HG03575 (cell line): ENCODE measurements around the gene KLF6.
A peak's percentile ranks its signal among the peaks of the same experiment; 100 is the strongest.
"Not testable (repeated sequence)": the region's sequence is repeated elsewhere in the genome, so short reads cannot be mapped to it uniquely, and the experiment has no call there.

Experiments
- ATAC-seq: cut with Tn5 transposase; IDR thresholded peaks from one replicate; pipeline ENCODE4 v1.9.1; 2021; ENCODE audit not compliant: unreplicated experiment, insufficient number of reproducible peaks, low FRiP score; ENCODE audit errors: extremely low read depth

KLF6 gene

DNA sequence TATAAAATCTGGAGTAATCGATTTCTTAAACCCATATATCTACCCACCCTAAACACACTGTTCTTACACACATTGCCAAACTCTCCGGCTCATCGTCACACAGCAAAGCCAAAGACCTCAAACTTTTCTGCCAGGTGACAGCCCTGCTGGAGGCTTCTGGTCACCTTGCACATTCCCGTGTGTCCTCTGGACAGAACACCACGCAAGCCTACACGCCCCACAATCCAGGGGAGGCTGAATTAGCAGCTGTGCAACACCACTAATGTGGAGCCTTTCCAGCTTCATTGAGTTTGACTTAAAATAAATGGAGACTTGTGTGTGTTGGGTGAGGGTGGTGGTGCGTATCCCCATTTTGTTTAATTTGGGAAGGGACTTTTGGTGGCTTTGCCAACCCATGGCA, 38.4 kb downstream of the KLF6 start:
- no peak for ATAC-seq

DNA sequence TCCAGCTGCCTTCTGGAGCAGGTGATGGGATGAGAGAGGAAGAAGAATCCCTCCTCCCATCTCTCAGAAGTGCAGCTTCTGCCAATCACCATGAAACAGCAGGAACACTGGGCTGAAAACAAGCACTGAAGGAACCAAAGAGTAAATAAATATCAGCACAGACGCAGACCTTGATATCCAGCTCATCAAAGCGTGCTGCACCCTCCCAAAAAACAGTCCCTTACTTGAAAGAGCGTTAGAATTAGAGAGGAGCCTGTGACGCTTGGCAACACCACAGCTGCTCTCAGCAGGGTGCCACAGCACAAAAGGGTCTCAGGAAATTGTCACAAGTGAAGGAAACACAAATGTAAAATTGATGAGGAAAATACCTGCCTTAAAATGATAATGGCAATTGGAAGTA, 39.5 kb downstream of the KLF6 start:
- no peak for ATAC-seq

DNA sequence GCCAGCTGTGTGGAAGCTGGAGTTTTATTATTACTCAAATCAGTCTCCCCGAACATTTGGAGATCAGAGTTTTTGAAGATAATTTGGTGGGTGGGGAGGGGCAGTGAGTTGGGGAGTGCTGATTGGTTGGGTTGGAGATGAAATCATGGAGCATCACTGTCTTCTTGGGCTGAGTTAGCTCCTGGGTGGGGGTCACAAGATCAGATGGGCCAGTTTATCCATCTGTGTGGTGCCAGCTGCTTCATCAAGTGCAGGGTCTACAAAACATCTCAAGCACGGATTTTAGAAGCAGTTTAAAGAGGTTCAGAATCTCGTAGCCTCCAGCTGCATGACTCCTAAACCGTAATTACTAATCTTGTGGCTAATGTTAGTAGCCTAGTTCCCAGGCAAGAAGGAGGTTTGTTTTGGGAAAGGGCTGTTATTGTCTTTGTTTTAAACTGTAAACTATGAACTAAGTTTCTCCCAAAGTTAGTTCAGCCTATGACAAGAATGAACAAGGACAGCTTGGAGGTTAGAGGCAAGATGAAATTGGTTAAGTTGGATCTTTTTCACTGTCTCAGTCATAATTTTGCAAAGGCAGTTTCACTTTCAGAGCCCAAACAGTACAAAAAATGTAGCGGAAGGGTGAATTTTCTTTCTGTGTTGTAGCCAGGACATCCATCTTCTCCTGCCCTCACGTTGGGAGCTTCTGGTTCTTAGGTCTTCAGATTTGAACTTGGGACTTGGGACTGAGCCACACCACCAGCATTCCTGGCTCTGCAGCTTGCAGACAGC, 43.1 kb downstream of the KLF6 start:
- ATAC-seq: no peak

DNA sequence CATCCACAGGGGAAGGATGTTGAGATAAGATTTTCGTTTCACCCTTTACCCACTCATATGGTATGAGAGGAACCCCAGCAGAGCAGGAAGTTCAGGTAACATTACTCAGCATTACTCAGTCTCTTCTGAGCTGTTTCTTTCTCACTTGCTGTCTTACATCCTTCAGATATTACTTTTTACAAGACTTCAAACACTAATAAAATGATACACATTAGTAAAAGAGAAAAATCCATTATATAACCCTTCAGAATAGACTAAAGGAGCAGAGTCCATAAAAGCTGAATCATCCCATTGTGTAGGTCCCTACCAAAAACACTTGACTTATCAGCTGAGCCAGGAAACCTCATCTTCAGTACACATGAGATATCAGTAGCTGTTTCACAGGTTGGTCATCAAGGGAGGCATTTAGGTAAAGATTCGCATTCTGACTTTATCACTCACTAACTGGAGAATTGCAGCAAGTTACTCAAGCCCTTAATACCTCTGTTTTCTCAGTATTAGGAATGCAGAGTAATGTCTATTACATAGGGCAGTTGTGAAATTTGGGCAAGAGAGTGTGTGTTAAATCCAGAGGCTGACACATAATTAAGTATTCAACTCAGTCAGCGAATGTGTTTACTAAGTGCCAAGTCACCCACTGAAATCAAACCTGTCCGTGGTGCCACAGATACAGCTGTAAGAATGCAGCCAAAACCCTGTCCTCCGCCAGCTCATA, 44.7 kb downstream of the KLF6 start:
- peak; percentile 34 for ATAC-seq

DNA sequence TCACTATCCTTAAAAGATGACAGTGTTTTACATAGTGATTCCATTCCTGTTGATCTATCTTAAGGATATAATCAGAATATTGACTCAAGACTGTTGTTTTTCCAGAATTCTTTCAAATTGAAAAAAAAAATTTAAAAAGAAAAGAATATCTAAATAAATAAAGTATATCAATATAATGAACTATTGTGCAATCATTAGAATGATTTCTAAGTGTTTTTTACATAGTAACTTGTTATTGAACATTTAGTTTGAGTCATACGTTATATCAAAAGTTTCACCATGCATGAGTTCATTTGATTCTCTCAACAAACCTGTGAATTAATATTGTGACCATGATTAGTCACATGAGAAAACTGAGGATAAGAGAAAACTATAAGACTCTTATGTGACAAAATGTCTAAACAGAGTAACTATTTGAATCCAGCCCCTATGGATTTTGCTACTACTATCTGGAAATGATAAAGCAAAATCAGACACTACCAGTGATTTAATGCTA, 46.1 kb downstream of the KLF6 start:
- no peak for ATAC-seq

DNA sequence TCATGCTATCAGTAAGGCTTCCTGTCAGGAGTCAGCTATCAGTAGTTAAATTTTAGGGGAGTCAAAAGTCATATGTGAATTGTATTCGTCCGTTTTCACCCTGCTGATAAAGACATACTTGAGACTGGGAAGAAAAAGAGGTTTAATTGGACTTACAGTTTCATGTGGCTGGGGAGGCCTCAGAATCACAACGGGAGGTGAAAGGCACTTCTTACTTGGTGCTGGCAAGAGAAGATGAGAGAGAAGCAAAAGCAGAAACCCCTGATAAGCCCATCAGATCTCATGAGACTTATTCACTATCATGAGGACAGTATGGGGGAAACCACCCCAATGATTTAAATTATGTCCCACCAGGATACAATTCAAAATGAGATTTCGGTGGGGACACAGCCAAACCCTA, 47.1 kb downstream of the KLF6 start:
- no peak for ATAC-seq

DNA sequence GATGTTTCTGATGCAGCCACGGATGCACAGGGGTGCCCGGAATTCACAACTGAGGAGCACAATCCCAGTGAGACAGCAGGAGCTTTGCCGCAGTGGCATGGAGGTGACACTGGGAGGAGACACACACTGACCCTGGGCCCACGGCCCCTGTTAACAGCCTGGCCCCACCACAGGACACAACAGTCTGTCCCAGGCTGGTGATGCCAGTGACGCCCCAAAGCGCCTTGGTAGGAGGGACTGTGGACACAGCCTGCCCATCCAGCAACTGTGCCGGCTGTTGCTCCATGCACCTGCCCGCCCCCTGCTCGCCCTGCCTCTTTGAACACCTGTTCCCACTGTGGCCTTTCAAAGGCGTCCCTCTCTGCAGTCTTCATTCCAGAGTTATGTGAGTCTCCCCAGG, 49.8 kb downstream of the KLF6 start:
- ATAC-seq: no peak

DNA sequence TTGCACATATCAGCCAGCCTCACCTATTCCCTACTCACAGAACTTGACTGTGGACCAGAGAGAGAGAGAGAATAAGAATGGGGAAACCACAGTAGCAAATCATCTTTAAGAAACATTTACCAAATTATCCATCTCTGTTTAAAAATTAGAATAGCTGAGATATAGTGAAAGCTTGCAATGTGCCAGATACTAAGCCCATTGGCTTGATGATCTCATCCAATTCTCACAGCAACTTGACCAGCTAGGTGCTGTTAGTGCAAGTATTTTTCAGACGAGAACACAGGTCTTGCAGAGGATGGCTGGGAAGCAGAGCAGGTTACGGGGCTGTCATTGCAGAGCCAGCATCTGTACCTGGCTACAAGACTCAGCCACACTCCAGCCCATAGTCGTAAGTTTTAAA, 50.9 kb downstream of the KLF6 start:
- no peak for ATAC-seq

DNA sequence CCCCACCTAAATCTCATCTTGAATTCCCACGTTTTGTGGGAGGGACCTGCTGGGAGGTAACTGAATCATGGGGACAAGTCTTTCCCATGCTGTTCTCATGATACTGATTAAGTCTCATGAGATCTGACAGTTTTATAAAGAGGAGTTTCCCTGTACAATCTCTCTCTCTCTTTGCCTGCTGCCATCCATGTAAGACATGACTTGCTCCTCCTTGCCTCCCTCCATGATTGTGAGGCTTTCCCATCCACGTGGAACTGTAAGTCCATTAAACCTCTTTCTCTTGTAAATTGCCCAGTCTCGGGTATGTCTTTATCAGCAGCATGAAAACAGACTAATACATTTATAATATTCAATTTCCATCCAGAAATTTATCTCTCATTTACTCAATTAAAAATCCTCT, 52.8 kb downstream of the KLF6 start:
- ATAC-seq: not testable (repeated sequence)

DNA sequence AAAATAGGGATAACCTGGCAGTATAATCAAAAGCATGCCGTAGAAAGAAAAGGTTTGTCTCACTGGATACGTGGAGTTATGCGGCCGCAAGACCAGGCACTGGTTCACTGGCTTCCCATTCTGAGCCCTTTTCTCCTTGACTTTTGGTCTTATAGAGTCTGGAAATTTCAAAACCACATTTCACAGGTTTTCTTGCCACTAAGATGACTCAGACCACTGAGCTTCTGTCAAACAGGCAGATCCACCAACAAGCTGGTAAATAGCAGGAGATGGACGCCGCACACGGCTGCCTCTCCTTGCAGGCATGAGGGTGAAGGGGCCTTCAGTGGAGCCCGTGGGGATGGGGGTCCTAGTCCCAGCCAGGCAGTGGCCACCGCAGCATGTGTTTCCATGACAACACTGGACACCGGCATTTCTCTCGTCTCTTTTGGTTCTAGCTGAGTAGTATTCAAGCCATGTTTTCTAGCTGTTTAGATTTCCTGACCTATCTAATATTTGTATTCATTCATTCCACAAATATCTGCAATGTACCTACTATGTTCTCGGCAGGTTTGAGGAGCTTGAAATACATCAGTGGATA, 55.5 kb downstream of the KLF6 start:
- no peak for ATAC-seq

DNA sequence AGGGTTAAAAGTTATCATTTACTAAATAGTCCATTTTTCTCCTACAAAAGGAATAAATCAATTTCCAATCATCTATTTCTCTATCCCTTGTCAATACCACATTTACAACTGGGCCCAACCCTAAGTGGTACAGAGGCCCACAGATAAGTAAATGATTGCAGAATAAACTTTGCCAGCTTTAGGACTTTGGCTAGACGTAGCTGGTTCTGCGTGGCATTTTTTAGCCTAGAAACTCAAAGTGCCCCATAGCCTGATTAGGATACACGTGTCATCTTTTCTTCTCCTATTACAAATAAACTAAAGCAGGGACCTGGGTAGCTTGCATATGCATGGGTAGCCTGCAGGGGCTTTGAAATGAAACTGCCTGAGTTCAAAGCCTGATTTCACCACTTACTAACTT, 56.4 kb downstream of the KLF6 start:
- no peak for ATAC-seq

DNA sequence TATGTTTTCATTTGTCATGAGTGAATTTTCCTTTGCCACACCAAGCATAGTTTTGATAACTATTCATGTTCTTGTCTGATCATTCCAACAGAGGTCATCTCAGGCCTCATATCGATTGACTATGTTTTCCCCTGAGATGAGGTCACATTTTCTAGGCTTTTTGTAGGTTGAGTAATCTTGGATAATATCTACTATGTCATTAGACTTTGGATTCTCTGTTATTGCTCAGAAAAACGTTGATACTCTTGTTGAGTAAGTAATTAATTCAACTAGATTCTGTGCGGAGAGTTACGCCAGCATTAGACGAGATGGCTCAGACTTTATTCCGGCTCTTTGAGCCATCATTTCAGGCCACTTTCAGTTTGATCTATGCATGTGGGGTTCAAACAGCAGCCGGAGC, 57.7 kb downstream of the KLF6 start:
- ATAC-seq: no peak
